Measurements from ENCODE around the gene ZNF385B.

GRCh38 chr2:179432751-179433150, 428.7 kb downstream of the ZNF385B start:
- no peak for TF ChIP-seq CTCF (IDR thresholded peaks at IDR 0.05)
- TF ChIP-seq POLR2A (IDR thresholded peaks at IDR 0.05) = no peak
- no peak for TF ChIP-seq POLR2AphosphoS5 (IDR thresholded peaks at IDR 0.05)
